NCI-H1417 treated with DMSO at 0.1 percent for 48 hours (cell line): ENCODE results near the gene PRR5L.
"Not testable (repeated sequence)": the region's sequence is repeated elsewhere in the genome, so short reads cannot be mapped to it uniquely, and the experiment has no call there.

ENCODE experiments used
- DNase-seq: peaks from one replicate; lab custom pipeline; 2025; lab: John Stamatoyannopoulos, UW

The PRR5L gene

GRCh38 chr11:36281850-36282249, 14.2 kb upstream of the PRR5L start:
- no peak for DNase-seq

DNA sequence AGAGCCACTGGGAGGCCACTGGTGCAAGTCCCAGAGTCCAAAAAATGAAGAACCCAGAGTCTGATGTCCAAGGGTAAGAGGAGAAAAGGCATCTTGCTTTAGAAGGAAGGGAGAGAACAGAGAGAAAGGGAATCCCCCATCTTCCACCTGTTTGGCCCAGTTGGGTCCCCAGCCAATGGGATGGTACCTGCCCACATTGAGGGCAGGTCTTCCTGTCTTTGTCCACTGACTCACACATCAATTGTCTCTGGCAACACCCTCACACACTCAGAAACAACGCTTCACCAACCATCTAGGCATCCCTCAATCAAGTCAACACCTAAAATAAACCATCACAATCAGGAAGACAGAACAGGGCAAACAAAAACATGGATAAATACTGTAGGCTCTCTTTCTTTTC, 13.2 kb upstream of the PRR5L start:
- DNase-seq = no peak

DNA sequence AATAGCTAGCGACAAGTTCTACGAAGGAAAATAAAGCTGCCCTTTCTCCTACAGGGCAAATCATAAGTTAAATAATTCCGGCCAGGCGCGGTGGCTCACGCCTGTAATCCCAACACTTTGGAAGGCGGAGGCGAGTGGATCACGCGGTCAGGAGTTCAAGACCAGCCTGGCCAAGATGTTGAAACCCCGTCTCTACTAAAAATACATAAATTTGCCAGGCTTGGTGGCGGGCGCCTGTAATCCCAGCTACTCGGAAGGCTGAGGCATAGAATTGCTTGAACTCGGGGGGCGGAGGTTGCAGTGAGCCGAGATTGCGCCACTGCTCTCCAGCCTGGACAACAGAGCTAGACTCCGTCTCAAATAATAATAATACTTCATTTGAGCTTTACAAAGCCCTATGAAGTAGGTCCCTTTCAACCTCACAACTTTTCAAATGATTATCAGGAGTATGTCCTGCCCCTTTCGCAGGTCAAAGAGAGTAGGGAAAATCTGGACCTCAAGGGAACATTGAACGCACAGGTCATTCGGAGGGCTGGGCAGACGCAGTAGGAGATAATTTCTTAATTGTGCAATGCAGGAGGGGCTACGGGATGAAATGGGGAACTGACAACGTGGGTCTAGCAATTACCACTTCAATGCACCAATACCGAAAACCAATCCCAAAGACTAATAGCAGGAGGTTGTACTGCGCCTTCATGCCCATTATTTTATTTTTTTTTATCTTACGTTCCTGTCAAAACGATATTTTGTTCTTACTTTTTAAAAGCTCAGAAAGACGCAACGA, 7.5 kb upstream of the PRR5L start:
- DNase-seq = no peak

DNA sequence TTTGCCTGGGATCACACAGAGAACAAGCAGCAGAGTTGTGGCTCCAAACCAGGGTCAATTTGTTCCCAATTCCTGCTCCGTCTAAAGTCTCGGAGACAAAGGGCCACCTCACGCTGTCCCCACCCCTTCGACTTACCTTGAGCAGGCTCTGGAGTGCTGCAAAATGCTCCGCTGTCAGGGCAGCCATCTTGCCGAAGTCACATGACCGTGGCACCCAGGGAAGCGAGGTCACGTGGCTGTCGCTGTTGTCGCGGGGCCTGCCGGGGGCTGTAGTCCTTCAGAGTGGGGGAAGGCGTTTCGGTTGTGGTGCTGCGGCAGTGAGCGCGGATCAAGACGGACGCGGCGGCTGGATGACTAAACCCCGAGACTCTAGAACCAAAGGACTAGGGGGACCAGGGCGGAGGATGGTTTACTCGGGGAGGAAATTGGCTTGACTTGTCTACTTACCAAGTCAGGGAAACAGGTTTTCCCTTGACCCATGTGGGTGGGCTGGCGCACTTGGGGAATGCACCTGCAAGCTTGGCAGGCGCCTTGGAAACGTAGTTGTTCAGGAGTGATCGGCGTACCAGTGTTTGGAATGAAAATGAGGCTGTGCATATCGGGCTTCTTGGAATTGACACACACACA, 6.7 kb upstream of the PRR5L start, which contains the start of gene COMMD9:
Gene COMMD9, minus strand, starts transcription at position 199 of the 627 bp plus-strand sequence. Its CDS starts 12 bp downstream, at position 187.
- DNase-seq = peak; percentile 57

- DNase-seq = no peak
Observed at GRCh38 chr11:36292311-36292722, 3.8 kb upstream of the PRR5L start.

DNA sequence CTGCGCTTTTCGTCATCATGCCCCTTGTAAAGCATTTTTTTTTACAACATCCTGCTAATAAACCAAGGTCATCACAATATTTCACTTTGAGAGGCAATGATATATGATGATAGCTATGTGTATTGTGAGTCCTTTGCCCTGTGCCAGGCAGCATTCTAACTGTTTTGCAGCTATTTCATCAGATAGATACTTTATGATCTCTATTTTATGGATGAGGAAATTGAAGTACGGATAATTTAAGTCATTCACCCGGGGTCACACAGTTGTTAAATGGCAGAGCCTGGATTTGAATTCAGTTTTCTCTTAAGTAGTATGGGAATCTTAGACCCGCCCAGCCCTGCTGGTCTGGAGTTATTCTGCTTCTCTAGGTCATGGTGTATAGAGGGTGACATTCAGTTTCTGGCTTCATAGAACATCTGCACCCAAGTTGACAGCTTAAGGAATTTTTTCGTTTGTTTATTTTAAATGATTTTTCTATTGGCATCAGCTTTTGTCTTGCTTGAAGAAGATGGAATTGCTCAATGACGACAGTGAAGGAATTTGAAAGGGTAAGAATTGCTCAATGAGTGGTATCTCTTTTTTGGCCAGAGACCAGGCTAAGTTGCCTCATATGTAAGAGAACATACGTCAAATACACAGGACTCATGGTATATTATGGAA, 926 bp downstream of the PRR5L start:
- no peak for DNase-seq

GRCh38 chr11:36300650-36301049, 4.6 kb downstream of the PRR5L start:
- DNase-seq = no peak

GRCh38 chr11:36304351-36304750, 8.3 kb downstream of the PRR5L start:
- DNase-seq = no peak

DNA sequence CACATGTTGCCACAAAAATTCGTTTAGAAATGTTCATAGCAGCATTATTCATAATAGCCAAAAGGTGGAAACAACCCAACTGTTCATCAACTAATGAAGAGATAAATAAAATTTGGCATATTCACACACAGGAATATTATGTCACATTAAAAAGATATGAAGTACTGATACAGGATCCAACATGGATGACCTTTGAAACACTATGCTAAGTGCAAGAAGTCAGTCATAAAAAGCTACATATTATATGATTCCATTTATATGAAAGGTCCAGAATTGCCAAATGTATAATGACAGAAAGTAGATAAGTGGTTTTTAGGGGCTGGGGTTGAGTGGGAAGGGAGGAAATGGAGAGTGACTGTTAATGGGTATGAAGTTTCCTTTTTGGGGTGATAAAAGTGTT, 9.0 kb downstream of the PRR5L start:
- no peak for DNase-seq

GRCh38 chr11:36306888-36307287, 10.8 kb downstream of the PRR5L start:
- DNase-seq = no peak

GRCh38 chr11:36308577-36308976, 12.5 kb downstream of the PRR5L start:
- DNase-seq = no peak

- no peak for DNase-seq
Observed at GRCh38 chr11:36309779-36310178, 13.7 kb downstream of the PRR5L start.

DNA sequence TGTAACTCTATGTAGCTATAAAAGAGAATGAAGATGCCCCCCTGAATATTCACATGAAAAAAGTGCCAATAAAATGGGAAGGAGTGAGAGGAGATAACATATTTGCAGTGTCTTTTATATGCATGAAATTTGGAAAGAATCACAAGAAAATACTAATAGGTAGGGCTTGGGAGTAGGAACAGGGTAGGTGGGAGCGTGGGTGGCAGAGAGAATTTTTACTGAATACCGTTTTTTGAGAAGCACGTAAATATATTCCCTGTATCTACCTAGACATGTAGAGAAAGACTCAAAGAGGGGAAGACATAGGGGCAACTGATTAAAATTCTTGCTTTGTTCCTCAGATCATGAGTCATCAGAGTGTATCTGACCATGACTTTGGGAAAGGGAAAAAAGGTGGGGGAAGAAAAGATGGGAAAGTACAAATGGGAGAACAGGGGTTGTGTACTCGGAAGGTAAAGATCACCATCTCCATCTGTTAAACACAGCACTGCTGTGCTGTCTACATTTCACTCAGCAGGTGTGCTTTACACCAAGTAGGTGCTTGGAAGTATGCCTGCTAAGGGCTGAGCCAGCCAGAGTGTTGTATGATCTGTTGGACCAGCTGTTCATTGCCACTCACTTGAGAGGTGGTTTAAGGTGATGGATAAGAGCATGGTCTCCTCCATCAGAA, 16.0 kb downstream of the PRR5L start:
- no peak for DNase-seq

DNA sequence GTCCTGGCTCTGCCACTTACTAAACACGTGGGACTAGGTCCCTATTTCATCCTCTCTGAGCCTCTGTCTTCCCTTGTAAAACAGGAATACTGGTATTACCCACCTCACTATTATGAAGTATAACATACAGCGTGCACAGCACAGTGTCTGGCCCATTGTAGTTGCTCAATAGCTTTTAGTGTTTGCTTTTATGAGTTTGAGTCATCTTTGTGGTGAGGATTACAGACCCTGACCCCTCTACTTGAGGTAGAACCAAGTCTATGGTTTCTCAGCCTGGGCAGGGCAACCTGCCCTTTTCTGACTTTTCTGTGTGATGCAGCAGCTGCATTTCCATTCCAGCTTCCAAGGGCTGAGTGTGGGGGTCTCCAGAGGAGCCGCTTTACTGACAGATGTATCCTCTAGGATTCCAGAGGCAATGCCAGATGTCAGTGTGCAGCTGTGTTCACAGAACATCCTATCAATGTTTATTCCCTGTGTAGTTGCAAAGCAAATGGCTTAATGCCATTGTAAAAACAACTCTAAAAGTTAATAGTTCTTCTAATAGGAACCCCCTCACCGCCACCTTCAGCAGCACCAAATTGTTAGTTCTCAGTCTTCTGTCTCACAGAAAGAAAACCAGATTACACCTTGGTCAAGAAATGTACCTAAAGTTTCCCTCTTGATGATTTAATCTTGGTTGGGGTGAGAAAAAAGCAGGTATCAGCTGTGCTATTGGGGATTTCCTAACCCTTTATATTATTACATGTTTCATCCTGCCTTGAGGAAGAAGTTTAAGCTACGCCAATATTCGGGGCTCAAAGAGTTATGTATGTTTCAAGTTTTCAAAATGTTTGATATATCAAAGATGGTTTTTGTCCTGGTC, 16.8 kb downstream of the PRR5L start:
- no peak for DNase-seq

DNA sequence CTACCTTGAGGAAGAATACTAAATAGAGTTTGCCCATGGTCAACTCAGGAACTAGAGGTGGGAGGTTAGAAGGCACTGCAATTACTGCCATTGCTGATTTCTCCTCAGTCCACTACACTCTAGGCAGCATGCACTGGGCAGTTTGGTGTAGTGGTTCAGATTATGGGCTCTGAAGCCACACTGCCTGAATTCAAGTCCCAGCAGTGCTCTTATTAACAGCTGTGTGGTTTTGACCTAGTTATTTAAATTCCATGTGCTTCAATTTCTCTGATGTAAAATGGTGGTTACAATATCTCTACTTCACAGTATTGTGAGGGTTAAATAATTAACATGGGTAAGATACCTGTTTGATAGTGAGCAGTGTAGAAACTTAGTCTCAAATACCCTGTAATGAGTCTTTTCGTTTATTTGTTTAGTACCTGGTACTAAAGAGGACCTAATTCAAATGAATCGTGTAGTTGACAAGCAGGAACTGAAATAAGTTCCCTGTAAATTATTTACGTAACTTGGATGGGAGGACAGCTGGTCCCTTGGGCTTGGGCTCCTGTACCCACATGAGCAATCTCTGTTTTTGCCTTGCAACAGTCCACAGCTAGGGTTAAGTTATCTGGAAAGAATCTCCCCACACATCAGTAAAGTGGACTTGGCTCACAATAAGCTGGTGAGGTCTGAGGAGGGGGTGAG, 17.8 kb downstream of the PRR5L start:
- no peak for DNase-seq

DNA sequence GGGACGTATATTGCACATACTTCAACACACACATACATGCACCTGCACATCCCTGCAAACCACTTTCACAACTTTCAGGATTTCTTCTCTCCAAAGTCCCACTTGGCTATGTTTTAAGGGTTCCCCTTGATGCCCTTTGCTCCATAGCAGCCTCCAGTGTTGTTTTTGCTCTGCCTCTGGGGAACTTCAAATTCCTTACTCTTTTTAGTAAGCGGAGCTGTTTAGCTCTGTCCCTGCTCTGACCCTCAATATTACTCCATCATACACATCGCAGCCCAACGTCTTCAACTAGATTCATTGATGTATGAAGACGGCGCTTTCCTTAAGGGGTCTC, 18.3 kb downstream of the PRR5L start:
- DNase-seq = no peak

DNA sequence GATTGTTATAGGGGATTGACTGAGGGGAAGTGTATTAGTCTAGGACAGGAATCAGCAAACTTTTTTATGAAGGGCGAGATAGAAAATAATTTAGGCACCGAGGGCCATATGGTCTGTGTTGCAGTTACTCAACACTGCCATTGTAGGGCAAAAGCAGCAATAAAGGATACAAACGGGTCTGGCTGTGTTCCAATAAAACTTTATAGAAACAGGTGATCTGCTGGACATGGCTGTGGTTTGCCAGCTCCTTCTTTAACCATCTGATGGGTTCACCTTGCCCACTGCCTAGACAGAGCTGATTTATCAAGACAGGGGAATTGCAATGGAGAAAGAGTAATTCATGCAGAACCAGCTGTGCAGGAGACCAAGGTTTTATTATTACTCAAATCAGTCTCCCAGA, 20.0 kb downstream of the PRR5L start:
- no peak for DNase-seq

GRCh38 chr11:36317992-36318391, 21.9 kb downstream of the PRR5L start:
- DNase-seq = no peak

DNA sequence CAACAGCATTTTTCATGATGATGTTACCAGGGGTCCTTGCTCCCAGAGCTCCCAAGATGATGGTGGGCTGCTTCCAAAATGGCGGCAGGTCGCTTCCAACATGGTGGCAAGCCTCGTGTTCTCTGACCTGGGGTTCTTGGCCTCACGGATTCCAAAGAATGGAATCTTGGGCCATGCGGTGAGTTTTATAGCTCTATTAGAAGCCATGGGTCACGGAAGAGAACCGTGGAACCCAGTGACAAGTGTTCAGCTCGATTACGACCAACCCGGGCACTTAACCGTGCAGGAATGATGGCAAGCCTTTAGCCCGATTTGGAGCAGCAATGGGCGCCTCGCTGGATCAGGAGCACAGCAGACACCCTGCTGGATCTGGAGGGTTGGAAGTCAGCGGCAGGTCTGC, 28.9 kb downstream of the PRR5L start:
- not testable (repeated sequence) for DNase-seq

DNA sequence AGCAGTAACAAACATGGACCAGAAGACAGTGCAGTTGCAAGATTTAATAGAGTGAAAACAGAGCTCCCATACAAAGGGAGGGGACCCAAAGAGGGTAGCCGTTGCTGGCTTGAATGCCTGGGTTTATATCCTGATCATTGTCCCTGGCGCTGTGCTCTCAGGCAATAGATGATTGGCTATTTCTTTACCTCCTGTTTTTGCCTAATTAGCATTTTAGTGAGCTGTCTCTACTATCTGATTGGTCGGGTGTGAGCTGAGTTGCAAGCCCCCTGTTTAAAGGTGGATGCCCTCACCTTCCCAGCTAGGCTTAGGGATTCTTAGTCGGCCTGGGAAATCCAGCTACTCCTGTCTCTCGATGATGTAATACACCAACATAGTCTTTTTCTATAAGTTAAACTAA, 29.3 kb downstream of the PRR5L start:
- not testable (repeated sequence) for DNase-seq
